Middle frontal gyrus (tissue), 1 donor: ENCODE results near the gene HDAC3.

Source experiments
- DNase-seq: peaks from one replicate; pipeline ENCODE4 v3.0.0-alpha.2; 2015; ENCODE audit warnings: low spot score; ENCODE audit errors: extremely low spot score

The HDAC3 gene

DNA sequence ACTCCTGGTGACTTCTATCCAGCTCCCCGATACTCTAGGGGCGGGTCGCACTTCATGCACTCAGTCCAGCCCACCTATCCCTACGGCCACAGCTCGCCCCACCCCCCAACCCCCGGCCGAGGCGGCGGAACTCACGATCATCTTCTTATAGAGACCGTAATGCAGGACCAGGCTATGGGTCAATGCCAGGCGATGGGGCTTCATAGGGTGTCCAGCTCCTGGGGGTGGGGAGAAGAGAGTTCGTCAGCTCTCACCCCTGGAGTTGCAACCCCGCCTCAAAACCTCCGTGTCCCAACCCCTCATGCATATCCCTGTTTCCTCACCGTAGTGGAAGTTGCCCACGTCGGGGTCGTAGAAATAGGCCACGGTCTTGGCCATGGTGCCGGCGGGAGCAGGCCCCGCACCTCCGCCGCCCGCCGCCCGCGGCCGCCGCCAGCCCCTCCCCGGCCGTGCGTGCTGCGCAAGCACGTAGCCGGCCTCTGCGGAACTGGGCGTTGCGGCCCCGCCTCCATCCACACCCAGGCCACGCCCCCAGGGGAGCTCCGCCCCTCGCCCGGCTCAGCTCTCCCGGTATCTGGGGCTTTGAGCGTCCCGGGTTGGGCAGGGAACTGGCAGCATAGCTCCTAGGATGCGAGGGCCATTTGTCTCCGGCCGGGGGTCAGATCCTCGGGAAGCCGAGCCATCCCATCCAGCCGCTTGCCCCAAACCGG, at the start of gene HDAC3, which contains the start of gene RELL2:
Gene HDAC3 (minus strand): TSS at position 437 of the 710 bp plus-strand sequence. CDS start 59 bp downstream, at position 378.
Gene RELL2 (plus strand): TSS at position 585 of the 710 bp plus-strand sequence. CDS start 1,229 bp downstream, outside the sequence.
- peak; percentile 87 for DNase-seq

DNA sequence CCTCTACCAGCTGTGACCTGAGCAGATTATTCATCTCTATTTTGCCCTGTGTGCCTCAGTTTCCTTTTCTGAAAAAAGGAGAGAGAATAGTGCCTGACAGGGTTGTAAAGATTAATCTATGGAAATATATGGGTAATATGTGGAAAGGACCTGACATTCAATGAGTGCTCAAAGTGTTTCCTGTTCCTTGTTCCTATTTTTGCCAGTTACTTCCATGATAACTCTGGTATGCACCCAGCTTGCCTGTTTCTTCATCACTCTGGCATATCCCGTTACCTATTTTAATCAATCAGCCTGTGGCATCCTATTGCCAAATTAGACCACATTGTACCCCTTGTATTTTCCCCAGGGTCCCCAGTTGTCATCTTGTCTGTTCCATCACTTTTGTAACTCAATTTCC, 48.9 kb upstream of the HDAC3 start:
- no peak for DNase-seq

DNA sequence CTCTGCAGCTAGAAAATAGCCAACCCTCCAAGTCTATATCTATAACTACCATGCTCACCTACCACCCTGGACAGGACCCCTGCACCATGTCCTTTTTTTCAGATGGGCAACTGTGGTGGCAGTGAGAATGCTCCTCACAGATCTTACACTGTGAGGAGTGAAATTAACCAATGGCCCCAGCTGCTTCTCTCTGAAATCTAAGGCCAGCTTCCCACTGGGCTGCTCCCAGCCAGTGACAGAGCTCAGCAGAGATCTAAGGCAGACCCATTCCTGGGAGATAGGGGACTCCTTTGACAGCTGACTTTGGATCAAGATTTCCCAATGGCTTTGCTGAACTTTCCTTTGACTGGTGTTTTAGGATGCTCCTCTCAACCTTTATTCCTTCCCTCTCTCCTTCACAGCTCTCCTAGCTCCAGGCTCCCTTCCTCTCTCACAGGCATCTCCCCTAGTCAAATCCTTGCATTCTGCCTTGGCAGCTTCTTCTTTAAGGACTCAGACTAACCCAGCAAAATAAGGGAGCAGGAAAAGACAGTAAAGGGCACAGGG, 47.0 kb upstream of the HDAC3 start:
- no peak for DNase-seq

DNA sequence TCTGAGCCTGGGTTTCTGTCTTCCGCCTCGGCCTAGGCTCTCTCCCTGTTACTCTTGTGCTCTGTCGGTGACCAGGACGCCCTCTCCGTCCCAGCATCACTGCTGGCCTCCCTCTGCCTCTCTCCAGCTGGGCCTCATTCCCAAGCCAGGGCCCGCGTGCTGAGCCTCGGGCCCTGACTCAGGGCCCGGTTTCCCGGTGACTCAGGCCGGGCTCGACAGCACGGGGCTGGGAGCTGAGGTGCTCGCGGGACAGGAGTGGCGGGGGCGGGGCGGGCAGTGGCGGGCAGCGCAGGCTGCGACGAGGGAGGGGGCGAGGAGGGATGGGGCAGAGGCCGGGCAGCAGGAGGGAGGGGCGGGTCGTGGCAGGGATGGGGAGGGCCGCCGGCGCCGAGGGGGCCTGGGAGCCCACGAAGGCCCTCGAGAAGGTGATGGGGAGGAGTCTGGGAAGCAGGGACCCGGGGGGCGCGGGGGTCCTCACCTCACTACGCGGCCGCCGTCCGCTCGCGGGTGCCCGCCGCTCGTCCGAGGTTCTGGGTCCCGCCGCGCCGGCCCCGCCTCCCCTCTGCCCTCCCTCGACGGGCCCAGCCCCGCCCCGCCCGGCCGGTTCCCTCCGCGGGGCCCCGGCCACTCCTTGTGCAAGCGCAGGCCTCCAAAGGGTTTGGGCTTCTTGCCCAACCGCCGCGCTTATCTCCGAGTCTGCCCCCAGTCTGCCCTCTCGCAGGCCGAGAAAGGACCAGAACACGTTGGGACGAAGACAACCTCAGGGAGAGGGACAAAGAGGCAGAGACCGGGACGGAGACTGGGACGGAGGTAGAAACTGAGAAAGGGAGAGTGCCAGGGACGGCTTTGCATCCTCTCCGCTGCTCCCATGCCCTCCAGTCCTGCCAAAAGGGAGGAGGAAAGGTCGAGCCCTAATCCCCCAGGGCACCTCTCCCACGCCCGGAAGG, 45.3 kb upstream of the HDAC3 start, which contains the start of gene ARAP3:
Gene ARAP3 (minus strand): TSS at position 536 of the 947 bp plus-strand sequence. CDS start 1,744 bp downstream, outside the sequence.
- no peak for DNase-seq

DNA sequence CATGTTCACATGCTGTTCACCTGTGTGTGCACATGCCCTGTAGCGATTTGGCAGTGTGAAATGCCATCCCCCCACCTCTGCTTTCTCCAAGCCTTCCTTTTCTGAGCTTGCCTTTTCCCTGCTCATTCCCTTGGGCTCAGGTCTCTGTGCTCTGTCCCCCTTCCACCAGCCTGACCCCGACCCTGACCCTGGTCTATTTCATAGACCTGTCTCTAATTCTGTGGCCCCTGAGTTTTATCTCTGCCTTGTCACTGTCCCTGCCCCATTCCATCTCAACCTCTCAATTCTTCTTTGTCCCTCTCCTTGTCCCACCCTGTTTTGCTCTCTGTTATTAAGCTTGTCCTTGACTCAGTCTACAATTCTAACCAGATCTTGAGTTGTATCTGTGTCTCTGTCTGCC, 44.6 kb upstream of the HDAC3 start:
- DNase-seq = no peak

DNA sequence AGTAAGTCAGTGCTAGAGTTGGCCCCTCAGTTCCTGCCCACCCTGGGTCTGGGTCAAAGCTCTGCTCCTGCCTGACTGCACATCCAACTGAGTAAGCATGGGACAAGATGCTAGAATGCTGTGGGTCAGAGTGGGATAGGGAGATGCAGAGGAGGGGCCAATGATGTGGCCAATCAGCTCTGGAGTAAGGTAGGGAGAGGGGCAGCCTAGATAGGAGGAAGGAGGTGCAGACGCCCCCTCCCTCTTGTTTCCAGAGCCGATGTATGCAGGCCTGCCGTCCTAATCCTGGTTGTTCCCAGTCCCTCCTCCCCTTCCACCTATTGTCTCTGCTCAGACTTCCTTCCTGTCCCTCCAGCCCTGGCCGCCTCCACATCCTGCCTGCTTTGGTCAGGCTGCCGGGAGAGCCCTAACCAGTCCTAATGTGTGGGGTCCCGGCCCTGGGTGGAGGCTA, 44.1 kb upstream of the HDAC3 start:
- no peak for DNase-seq

DNA sequence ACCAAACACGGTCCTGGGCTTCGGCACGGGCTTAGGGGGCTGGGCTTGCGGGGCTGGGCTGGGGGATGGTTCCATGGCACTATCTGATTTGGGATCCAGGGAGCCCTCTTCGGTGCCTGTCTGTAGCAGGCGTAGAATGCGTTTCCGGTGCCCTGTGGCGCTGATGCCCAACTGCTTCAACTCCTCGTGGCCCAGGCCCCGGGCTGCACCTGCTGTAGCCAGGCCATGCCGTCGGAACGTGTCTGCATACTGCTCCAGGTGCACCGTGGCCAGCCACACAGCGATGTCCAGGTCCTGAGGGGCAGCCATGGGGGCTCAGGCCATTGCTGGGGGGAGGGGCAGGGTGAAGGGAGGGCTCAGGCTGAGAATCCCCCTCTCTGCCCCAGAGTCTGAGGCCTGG, 43.5 kb upstream of the HDAC3 start:
- DNase-seq = no peak

DNA sequence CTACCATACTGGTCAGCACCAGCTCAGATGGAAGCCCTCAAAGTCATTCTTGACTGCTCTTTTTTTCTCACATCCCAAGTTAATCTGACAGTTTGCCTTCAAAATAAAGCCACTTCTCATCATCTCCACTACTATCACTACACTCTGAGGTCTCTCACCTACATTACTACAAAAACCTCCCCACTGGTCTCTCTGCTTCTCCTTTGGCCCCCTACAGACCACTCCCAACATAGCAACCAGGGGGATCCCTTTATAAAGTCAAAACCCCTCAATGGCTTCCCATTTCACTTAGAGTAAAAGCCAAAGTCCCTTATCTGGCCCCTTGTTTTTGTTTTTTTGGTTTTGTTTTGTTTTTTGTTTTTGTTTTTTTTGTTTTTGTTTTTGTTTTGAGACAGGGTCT, 40.8 kb upstream of the HDAC3 start:
- no peak for DNase-seq

DNA sequence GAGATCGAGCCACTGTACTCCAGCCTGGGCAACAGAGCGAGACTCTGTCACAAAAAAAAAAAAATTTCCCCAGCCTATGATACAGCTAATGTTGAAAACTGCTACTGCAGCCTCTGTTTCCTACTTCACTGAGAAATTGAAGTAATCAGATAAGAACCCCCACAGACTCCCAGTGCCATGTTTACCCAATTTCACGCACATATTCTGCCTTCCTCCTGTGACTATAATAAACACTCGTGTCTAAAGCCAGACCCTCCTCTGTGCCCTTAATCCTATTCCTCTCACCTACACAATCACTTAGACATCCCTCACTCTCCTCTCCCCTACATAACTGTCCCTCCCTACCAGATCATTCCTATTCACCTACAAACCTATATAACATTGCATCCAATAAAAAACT, 39.0 kb upstream of the HDAC3 start:
- no peak for DNase-seq

DNA sequence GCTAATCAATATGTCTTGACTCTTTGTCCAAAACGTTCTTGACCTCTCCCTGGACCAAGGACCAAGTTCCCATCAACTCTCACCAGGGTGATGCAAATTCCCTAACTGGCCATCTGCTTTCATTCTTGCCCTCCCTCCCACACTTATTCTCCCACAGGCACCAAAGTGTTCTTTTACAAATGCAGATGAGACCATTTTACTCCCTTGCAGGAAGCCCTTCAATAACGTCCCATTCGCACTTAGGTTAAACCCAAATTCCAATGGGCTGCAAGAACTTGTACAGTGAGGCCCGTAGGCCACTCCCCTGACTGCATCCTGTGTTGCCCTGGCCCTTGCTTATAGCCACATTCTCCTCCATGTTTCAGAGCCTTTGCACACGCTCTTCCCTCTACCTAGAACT, 38.1 kb upstream of the HDAC3 start:
- no peak for DNase-seq

DNA sequence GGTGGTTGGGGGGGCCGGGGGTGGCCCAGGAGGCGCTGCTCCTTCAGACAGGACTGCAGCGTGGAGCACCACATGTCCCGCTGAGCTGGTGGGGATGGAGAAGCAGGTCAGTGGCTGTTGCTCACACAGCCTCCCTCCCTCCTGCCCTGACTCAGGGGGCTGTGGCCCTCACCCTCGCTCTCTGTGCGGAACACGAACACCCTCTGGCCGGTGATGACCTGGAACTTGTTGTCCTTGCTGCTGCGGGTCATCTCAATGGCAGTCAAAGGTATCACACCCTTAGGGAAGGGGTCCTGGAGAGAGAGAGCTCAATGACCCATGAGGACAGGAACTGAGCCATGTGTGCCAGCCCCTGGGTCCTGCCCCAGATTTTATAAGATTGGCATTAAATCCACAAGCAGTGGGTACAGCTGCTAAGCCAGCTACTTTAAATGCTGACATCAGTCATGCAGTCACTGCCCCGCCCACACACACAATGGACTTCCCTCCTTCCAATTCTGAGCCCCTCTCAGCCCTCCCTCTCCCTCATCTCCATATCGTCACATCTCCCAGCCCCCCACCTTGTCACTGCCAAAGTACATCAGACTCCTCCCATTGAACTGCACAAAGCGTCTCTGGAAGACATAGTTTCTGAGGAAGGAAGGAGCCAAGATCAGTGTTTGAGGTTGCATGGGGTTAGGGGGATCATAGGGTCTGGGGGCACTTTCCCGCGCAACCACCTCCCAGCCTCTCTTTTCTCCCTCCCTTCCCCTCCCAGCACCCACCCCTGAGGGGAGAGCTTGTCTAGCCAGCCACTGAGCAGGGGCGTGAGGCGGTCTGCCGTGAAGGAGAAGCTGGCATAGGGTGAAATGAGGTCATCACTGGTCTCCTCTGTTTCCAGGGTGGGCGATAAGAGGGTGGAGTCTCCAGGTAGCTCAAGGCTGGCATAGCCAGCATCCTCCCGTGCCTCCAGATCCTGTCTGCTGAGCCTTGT, 36.5 kb upstream of the HDAC3 start:
- DNase-seq = no peak

DNA sequence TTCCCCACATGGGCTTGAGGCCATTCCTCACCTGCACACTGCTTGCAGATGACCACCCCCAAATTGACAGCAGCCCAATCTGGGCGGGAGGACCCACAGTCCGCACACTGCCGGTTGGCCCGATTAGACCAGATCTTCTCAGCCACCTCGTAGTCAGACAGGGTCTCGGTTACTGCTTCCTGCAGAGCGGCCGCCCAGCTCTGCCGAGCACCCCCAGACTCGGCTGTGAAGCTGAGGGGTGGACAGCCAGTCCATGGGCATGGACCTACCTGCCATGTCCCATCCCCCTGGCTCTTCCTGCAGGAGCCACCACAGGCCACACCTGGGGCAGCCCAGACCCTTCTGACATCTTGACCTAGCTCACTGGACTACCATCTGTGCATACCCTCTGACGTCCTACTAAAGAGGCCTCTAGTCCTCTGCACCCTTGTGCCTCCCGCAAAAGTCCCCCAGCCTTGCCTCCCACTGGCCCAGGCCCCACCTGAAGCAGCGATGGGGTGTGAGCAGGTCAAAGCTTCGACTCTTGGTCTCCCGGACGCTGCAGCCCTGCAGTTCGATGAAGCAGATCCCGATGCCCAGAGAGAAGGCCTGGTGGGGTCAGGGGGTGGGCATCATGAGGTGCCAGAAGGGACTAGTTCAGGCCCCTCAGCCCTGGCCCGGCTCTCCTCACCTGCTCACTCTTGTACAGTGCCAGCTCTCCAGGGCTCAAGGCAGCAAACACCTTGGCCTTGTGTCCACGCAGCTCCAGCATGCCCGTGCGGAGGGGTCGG, 35.6 kb upstream of the HDAC3 start:
- no peak for DNase-seq

DNA sequence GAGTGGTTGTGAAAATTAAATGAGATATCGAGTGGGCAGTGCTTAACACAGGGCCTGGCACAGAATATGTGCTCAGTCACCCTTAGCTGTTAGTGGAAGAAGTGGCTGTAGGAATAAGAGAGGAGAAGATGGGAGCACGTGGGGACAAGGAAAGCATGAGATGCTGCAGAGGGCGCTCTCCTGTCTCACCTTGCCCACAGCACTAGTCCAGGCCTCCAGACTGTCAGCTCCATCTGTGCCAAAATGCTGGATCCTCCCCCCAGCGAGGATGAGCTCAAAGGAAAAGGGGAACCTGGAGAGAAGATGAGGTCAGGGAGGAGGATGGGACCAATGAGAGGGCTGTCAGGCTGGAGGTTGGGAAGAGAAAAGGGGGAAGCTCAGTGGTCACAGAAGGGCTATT, 32.9 kb upstream of the HDAC3 start:
- DNase-seq = no peak

DNA sequence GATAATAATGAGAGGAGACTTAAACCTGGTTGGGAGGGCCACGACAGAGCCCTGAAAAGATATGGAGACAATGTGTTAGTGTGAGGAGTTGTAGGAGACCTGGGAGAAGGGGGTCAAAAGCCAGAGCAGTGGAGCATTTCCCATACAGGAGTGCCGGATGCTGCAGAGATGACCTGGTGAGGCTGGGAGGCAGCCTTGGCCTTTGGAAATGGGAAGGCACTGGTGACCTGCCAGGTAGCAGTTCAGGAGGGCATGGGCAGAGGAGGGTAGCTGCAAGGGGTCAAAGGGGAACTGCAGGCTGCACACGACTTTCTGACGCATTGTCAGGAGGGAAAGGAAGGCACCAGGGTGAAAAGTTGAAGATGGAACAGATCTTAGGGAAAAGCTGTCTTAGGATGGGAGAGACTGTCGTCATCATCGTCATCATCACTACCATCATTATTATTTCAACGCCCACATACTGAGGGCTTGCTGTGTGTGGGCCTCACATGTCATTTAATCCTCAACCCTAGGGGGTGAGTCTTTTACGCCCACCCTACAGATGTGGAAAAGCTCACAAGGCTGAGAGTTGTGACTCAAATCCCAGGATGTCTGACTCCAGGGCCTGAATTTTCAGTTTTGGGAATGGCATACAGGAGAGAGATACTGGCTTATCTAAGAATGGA, 32.1 kb upstream of the HDAC3 start:
- no peak for DNase-seq

DNA sequence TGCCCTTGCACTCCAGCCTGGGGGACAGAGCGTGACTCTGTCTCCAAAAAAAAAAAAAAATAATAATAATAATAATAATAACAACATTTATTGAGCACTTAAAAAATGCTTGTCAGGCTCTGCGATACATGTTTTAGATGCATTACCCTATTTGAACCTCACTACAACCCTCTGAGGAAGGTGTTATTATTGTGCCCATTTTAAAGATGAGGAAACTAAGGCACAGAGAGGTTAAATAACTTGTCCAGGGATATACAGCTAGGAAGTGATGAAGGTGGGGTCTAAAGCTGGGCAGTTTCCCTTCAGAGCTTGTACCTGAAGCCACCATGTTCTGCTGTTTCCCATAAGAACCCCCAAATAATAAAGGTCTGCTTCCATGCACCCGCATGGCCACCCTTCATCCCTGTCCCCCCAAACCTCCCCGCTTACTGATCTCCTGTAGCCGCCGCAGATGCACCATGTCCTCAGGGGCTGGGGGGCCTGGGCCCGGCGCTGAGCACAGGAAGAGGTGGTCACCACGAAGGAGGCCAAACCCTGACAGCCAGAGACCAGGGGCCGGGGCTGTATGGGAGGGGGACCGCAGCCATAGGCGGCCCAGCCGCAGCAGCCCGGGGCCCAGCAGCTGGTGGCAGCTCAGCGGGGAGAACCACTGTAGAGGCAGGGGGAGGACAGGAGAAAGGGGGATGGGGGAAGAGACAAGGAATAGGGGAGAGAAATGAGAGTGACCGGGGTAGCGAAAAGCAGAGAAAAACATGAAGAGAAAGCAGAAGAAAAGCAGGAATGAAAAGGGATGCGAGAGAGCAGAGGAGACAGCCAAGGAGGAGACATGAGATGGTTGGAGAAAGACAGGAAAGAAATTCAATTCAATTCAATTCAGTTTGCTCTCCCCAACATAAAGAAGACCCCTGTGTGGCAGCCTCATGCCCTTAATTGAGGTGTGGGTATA, 29.6 kb upstream of the HDAC3 start:
- DNase-seq = no peak

DNA sequence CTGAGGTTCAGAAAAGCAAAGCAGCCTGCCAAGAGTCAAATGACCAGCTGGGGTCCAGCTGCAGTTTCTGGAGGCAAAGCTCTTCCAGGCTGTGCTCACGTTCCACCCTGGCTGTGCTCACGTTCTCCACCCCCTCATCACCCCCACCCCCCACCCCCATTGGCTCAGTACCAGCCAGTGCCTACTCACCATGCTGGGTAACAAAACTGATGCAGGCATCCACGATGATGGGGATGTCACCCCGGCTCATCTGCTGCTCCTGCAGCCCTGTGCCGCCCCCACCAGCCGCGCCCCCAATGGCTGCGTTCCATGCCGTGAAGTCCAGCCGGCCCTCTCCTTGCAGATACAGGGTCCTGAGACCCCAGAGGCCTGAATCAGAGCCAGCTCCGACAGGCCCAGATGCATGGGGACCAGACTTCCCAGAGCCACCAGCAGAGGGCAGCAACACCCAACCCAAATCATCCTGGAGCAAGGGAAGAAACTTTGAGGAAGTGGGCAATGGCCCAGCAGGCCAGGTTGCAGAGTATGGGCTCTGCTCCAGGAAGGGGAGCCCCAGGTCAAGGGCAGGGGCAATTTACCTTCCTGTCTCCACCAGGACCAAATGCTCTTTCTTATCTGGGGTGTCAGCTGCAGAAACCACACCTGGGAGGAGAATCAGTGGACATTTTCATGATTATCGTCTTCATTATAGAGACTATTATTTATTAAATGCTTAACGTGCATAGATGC, 28.2 kb upstream of the HDAC3 start:
- no peak for DNase-seq

DNA sequence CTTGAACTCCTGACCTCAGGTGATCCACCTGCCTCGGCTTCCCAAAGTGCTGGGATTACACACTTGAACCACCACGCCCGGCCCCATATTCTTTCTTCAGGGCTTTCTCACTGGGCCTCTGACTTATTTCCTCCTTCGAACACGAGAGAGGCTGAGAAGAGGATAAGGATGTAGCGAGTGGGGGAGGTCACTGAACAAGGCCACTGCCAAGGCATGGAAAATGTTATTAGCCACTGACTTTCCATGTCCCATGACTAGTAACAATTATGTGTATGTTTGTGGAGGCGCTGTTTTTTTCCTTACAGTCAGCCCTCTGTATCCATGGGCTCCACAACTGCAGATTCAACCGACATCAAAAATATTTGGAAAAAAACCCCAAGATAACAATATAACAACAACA, 26.9 kb upstream of the HDAC3 start:
- no peak for DNase-seq

DNA sequence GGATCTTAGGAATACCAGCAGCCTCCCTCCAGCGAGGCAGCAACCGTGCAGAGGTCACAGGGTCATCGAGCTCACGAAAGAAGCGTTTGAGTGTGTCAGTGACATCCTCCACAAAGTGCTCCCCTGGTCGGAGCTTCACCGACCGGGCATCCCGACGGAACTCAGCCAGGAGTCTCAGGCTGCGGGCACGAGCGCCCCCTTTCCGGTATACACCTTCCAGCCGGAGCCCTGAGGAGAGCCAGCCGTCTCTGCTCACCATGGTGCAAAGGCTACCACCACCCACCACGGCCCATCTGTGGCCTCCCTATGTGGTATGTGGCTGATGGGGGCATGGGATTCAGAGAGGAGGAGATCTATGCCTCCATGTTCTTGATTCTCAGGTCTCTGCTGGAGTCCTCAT, 25.4 kb upstream of the HDAC3 start:
- no peak for DNase-seq
